DMS 273 (cell line): Measurements from ENCODE around the gene KXD1.
"Not testable (repeated sequence)": the region's sequence is repeated elsewhere in the genome, so short reads cannot be mapped to it uniquely, and the experiment has no call there.

ENCODE experiments used
- DNase-seq: peaks from one replicate; lab custom pipeline; 2025; ENCODE audit not compliant: unreplicated experiment; lab: John Stamatoyannopoulos, UW

The KXD1 gene

DNA sequence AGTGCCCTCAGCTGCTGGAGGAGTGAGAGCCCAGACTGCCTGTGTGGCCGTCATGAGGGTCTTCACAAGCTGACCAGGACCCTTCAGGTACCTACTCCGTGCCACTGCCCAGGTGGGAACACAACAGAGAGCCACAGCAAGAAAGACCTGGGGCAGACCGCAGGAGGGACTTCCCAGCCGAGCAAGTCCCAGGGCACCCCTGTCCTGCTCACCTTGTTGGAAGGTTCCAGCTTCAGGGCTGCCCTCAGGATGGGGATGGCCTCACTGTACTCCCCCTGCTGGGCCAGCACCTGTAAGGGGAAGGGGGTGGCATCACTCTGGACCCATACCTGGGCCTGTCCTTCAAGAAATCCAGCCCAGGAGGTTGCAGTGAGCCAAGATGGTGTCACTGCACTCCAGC is 24.6 kb upstream of the KXD1 start:
- DNase-seq, result no peak

DNA sequence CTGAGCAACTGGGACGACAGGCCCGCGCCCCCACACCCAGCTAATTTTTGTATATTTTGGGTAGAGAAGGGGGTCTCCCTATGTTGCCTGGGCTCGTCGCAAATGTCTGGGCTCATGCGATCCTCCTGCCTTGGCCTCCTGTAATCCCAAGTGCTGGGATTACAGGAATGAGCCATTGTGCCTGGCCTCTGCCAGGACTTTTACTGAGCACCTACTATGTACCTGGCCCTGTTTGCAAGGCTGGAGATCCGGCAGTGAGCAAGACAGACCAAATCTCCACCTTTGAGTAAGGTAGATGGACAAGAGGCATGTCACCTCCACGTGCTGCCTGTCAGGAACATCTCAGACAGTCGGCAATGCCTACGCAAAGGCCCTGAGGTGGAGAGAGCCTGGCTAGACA is 21.2 kb upstream of the KXD1 start:
- DNase-seq, result no peak

DNA sequence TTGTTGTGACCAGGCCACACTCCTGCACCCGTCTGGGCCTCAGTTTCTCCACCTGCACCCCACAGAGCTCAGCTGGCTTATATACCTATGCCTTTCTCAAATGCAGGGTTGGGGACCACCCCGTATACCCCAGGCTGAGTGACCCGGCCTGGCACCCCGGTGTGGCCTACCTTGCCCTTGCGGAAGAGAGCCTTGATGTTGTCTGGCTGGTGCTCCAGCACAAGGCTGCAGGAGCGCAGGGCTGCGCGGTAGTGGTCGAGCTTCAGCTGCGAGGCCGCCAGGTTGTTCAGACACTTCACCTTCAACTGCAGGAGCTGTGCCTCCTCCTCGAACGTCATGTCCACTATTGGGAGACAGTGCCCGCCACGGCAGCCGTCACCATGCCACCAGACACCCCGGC is 20.2 kb upstream of the KXD1 start:
- no peak for DNase-seq

DNA sequence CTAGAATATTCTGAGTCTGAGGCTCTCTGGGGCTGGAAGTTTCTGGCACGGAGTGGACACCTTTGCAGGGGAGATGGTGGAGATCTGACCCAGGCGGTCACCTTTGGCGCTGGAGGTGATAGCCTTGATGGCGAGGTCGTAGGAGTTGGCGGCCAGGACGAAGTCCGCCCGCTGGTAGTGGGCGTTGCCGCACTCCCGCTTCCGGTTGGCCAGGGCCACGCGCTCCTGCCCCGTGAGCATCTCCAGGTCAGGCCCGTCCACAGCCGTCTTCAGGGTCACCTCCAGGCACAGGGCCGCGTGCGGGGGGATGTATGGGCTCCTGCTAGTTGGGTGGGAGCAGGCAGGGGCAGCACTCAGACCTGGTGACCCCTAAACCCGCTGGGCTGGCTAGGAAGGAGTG is 19.6 kb upstream of the KXD1 start:
- no peak for DNase-seq

DNA sequence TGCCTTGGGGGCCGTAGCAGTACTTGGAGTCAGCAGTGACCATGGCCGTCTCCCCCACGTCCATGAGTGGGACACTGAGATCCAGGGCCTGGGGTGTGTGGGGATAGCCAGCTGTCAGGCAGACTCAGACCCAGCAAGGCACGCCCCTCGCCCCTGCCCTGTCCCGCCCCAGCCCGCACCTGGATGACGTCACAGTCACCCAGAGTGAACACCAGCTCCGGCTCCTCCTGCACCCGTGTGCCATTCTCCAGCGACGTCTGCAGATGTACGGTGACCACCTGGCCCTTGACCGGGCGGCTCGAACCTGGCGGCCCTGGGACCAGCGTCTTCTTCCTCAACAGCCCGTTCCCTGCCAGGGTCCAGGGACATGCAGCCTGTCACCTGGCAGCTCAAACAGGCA is 18.3 kb upstream of the KXD1 start:
- no peak for DNase-seq

DNA sequence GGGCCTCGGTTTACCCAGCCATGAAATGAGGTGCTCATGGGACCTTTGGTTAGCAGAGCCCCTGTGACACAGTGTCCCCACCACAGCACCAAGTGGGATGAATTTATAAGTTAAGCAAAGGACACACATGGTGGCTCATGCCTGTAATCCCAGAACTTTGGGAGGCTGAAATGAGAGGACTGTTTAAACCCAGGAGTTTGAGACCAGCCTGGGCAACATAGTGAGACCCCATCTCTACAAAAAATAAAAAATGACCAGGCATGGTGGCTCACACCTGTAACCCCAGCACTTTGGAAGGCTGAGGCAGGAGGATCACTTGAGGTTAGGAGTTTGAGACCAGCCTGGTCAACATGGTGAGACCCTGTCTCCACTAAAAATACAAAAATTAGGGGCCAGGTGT is 17.5 kb upstream of the KXD1 start:
- DNase-seq, result not testable (repeated sequence)

DNA sequence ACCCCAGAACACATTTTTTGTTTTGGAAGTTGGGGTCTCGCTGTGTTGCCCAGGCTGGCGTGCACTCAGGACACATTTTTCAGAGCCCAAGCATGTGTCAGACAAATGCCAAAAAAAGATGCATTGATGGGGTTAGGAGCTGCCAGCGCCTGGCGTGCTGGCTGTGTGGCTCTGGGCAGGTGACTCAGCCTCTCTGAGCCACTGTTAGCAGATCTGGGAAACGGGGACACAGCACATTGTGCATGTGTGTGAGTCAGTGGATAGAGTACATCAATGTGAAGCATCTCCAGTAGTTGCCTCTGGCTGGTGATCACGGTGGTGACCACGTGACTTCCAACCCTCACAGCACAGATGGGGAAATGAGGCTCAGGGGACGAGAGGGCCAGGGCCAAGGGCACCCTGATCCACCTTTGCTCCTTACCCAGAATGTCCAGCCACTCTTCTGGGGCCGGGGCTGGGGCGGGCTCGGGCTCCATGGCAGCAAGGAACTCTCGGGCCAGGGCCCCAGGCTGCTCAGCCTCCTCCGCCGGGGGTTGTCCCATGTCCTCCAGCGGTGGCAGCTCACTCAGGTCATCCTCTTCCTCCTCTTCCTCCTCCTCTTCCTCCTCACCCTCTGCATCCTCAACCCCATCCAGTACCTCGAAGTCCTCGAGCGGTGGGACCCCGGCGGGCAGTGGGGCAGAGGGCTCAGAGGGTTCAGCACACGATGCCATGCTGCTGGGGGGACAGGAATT is 16.2 kb upstream of the KXD1 start:
- DNase-seq, result no peak

DNA sequence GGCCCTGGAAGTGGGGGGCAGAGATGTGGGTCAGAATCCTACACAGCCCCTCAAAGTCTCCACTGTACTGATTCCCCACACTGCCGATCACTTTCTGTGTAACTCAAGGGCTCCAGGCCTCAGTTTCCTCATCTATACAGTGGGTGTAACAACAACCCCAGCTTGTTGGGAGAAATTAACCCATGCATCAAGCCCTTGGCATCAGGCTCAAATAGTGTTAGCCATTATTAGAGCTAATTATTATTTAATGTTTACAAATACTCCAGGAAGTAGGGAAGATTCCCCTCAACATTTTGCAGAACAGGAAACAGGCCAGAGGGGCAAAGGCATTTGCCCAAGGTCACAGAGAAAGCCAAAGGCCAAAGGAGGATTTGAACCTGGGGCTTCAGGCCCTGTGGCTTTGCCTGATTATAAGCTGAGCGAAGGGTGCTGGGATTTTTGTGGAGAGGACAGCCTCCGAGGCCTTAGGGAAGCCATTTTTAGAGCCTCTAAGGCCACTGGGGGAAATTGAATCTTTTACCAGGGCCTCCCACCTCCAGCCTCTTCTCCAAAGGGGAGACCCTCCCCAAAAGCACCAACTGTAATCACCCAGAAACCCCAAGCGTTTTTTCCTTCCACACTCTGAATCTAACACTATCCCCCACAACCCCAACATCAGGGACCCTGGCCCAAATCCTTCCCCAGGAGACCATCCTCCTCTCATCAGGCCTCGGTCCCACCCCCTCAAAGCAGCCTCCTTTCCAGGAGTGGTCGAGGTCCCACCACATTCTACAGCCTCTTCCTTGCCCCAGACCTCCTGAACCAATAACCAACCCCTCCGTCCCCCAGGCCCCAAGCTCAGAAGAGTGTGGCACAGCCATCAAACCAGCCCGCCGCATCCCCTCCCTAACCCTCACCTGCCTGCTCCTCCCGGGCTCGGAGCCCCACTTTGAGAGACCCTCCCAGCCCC is 15.4 kb upstream of the KXD1 start:
- no peak for DNase-seq

DNA sequence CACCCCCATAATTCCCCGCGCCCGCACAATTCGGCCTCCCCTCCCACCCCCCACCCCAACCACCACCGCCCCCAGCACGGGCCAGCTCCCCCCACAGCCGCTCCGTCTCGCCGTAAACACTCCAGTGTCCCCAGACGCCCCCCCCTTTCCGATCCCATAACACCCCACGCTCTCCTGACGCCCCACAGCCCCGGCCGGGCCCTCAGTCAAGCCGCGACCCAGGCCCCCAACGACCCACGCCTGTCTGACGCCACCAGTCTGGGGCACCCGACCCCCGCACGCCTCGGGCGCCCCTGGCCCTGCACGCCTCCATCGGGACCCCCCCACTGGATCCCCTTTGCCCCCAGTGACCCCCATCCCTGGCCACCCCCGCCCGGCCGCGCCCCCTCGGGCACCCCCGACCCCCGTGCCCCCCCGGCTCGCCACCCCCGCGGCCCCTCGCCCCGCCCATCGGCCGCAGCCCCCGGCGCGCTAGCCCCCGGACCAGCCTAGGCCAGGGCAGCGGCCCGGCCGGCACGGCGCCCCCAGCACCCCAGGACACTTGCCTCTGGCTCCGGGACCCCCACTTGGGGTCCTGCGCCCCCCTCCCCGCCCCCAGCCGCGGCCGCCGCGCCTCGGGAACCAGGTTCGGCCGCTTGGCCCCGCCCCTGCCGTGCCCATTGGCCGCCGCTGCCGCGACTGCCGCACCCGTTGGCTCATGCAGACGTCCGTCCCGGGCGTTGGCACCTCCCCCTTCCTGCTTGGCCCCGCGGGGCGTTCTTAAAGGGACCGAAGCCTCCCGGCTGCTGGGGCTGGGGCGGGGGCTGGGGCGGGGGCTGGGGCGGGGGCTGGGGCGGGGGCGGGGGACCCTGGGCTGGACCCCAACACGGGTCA is 14.5 kb upstream of the KXD1 start, which contains the start of gene FKBP8:
FKBP8 (minus strand) TSS at position 633 of the 873 bp plus-strand sequence. CDS start 1,603 bp downstream, outside the sequence.
- DNase-seq, result peak; percentile 96

DNA sequence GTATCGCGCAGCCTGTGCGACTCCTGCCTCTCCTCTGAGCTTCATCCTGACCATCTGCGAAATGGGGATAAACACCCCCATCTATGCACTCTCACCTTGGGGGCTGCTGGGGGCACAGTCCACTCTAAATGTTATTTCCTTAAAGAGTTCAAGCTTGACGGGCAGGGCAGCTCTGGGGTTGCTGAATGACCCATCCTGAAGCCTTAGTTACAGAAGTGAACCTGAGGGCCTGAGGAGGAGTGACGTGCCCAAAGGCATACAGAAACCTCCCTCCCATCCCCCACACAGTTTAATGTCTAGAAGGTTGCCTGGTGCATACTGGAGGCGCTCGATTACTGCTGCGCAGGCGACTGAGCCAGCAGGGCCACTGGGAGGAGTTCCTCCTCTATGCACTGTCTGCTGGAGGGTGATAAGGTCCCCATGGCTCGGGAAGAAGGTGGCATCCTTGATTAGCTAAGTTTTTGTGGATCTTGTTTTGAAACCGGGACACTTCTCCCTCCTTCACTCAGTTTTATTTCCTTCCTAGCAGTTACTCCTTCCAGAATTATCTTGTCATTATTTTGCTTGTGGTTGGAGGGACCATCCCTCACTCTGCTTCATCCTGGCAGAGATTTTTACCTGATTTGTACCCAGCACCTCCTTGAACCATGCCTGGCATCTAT is 13.7 kb upstream of the KXD1 start:
- peak; percentile 82 for DNase-seq

DNA sequence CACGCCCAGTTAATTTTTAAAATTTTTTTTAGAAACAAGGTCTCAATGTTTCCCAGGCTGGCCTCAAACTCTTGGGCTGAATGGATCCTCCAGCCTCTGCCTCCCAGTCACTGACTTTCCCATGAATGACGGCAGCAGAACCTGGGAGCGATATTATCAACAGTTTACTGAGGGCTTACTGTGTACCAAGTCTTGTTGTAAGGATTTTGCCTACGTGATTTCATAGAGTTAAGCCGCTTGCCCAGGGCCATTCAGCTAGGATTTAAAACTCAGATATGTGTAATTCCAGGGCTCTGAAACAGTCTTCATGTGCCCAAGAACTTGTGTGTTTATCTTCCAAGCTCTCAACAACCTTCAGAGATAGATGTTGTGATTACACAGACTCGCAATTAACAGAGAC is 6.0 kb upstream of the KXD1 start:
- DNase-seq, result no peak

DNA sequence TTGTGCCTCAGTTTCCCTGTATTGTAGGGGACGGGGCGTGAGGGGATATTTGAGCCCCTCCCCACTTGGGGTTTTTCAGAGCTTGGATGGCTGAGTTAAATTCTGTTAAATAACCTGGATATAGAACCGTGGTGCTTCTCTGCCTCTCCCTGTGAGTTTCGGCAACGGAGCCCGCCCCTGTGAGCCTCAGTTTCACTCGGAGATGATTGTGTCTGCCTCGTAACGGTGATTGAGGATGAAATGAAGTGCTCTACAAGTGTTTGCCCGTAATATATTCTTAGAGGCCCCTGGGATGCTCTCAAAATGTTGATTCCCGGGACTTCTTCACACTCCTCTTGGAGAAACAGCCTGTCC is 509 bp downstream of the KXD1 start:
- no peak for DNase-seq

DNA sequence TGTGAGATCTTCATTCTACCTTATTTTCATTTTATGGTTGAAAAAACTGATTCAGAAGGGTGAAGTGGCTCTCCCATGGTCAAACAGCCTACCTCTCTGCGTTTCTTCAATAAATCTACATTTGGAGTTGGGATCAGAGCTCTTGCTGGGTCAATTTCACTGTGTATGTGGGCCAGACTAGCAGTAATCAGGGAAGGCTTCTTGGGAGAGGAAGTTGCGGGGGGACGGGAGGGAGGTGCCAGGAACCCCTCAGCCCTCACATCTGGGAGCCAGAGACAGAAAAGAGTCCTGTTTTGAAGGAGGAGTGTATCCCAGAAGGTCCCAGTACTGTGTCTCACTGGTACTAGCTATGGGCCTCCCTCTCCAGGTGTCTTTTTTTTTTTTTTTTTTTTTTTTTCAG is 934 bp downstream of the KXD1 start:
- DNase-seq, result no peak

DNA sequence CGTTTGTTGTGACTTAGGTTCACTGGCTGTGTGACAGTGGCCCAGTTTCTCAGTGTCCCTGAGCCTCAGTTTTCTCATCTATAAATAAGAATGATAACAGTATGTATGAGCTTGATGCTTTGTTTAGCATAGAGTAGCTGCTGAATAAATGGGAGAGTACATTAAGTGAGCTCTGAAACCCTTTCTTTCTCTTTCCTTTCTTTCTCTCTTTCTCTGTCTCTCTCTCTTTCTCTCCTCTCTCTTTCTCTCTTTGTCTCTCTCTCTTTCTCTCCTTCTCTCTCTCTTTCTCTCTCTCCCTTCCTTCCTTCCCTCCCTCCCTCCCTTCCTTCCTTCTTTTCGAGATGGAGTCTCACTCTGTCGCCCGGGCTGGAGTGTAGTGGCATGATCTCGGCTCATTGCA is 2.0 kb downstream of the KXD1 start:
- DNase-seq, result no peak

DNA sequence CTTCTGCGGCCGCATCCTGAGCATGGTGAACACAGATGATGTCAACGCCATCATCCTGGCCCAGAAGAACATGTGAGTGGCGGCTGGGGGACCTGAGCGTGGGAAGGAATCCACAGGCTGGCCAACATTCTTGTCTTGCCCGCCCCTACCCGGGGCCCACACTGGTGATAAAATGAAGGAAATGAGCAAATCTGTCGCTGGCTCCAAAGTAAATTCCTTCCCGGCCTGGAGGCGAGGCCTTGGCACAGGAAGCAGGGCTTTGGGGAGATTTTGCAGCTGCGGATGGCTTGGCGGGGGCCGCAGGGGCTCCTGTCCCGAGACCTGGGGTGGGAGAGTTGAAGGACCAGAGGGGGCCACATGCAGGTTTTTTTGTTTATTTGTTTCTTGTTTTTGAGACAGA is 4.4 kb downstream of the KXD1 start:
- no peak for DNase-seq

DNA sequence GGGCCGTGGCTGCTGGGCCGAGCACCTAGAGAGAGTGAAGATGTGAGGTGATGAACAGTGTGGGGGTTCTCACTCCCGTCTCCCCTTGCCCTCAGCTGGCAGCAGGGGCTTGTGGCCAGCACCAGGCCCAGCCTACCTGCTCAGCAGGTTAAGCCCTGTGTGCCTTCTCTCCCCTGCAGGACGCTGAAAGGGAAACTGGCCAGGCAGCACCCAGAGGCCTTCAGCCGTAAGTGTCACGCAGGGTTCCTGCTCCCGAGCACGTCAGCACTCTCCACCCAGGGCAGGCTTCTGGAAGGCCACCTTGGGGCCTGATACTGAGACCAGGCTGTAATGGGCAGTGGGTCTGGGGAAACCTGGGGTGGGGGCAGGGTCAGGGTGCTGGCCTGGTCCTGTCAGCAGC is 9.3 kb downstream of the KXD1 start:
- no peak for DNase-seq

DNA sequence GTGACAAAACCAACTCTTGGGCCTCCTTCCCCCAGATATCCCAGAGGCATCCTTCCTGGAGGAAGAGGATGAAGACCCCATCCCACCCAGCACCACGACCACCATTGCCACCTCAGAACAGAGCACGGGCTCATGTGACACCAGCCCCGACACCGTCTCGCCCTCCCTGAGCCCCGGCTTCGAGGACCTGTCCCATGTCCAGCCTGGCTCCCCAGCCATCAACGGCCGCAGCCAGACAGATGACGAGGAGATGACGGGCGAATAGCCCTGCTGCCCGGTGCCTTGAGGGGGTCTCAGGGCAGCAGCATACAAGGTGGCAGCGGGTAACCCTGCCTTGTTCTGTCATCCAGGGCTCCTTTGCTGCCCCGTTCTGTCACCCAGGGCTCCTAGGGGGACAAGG is 10.7 kb downstream of the KXD1 start:
- DNase-seq, result no peak

DNA sequence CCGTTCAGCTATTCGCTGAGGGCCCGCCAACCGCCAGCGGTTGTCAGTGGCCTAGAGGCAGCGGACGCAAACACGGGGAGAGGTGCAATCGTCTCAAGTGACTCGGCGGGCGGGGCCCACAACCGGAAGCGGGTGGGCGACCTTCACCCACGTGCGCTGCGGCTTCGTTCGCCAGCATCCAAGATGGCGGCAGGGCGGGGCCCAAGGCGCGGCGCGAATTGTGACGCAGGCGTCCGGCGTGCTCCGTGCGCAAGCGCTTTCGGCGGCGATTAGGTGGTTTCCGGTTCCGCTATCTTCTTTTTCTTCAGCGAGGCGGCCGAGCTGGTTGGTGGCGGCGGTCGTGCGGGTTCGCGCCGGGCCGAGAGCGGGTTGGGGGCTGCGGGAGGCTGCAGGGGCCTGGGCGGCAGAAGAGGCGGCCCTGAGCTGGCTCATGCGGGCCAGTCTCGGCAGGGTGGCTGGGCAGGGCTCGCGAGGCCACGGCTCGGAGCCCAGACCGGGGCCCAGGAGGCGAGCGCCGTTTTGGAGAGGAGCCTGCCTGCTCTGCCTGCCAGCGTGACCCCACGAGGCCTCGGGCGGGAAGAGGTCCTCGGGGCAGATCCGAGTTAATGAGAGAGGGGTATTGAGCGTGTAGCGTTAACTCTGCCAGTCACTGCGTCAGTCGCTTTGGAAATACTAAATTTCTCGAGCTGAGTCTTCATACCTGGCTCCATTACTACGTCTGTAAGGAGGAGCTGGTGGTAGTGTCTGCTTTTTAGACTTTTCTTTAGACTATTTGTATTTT is 14.1 kb downstream of the KXD1 start, which contains the start of gene UBA52:
UBA52 (plus strand) TSS at position 294 of the 781 bp plus-strand sequence. CDS start 1,444 bp downstream, outside the sequence.
- peak; percentile 100 for DNase-seq

DNA sequence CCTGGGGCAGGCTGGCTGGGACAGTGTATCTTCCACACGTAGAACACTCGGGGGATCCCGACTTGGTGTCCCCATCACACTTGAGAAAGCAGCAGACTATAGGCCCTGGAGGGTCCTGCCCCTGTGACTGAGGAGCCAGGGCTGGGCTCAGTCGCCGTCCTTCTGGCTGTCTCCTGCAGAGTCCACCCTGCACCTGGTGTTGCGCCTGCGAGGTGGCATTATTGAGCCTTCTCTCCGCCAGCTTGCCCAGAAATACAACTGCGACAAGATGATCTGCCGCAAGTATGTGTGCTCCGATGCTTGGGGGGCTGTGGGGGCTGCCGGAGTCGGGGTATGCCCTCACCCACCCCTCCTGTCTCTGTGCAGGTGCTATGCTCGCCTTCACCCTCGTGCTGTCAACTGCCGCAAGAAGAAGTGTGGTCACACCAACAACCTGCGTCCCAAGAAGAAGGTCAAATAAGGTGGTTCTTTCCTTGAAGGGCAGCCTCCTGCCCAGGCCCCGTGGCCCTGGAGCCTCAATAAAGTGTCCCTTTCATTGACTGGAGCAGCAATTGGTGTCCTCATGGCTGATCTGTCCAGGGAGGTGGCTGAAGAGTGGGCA is 17.1 kb downstream of the KXD1 start:
- DNase-seq, result no peak
